Measurements from ENCODE around the gene ELL2. TPM values are rescaled to one million over a fixed set of nuclear protein-coding genes. Genes with fewer than 3 reads are reported as not detected.

ELL2 gene
- total RNA-seq, 4 donors from 2014 or later = 32.4 to 50.3 (median 45.1) TPM

GRCh38 chr5:95993776-95994175 lies 32.1 kb upstream of the ELL2 start:
- intact Hi-C loops (cut with DNase I; ENCODE audit: low total_unique reads) = no loop called here

GRCh38 chr5:95993266-95993665 lies 31.6 kb upstream of the ELL2 start:
- intact Hi-C loops (cut with DNase I; ENCODE audit: low total_unique reads) = no loop called here
- no peak for DNase-seq (ENCODE audit: low spot score in 2 of 2)
- TF ChIP-seq, protein P1, sequence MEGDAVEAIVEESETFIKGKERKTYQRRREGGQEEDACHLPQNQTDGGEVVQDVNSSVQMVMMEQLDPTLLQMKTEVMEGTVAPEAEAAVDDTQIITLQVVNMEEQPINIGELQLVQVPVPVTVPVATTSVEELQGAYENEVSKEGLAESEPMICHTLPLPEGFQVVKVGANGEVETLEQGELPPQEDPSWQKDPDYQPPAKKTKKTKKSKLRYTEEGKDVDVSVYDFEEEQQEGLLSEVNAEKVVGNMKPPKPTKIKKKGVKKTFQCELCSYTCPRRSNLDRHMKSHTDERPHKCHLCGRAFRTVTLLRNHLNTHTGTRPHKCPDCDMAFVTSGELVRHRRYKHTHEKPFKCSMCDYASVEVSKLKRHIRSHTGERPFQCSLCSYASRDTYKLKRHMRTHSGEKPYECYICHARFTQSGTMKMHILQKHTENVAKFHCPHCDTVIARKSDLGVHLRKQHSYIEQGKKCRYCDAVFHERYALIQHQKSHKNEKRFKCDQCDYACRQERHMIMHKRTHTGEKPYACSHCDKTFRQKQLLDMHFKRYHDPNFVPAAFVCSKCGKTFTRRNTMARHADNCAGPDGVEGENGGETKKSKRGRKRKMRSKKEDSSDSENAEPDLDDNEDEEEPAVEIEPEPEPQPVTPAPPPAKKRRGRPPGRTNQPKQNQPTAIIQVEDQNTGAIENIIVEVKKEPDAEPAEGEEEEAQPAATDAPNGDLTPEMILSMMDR (IDR thresholded peaks at IDR 0.05) = no peak
- no peak for TF ChIP-seq POLR2A (IDR thresholded peaks at IDR 0.05)
- H3K4me3 ChIP-seq (ENCODE audit: low read depth, poor library complexity, severe bottlenecking) = no peak overlapping the region

More at GRCh38 chr5:95993776-95994175, 32.1 kb upstream of the ELL2 start:
- no peak for DNase-seq (ENCODE audit: low spot score in 2 of 2)
- no peak overlapping the region for H3K4me3 ChIP-seq (ENCODE audit: low read depth, poor library complexity, severe bottlenecking)
- WGBS, 2 donors = 95 to 98% methylated on average over 1 of the region's 1 CpG
- no peak for TF ChIP-seq POLR2A (IDR thresholded peaks at IDR 0.05)
- TF ChIP-seq, protein P1 (IDR thresholded peaks at IDR 0.05) = no peak

- no peak for DNase-seq (ENCODE audit: low spot score in 2 of 2)
- no peak overlapping the region for H3K4me3 ChIP-seq (ENCODE audit: low read depth, poor library complexity, severe bottlenecking)
- TF ChIP-seq, protein P1 (IDR thresholded peaks at IDR 0.05) = no peak
- no peak for TF ChIP-seq POLR2A (IDR thresholded peaks at IDR 0.05)
- WGBS, 2 donors = 79 to 82% methylated on average over 1 of the region's 1 CpG
- intact Hi-C loops (cut with DNase I; ENCODE audit: low total_unique reads) = no loop called here
These were observed 27.8 kb upstream of the ELL2 start for GRCh38 chr5:95989283-95990048.

DNA sequence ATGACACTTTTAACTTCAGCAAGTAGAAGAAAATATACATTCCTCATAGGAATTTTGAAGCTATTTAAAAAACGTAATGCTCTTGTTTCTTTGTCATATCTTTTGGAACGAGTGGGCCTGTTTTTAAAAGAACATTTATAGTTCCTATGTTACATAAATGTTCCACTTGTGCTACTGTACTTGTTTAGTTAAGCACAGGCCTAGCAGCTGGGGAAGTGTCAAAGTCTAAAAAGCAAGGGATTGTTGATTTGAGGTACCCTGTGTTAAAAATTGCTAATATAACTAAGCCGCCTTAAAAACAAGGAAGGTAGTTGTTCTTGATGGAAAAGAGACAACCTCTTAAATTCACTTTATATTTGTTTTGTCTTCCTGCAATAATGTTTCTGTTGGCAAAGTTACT lies 27.2 kb upstream of the ELL2 start:
- WGBS, 2 donors = 83 to 90% methylated on average over 3 of the region's 3 CpGs
- intact Hi-C loops (cut with DNase I; ENCODE audit: low total_unique reads) = no loop called here
- no peak for DNase-seq (ENCODE audit: low spot score in 2 of 2)
- H3K4me3 ChIP-seq (ENCODE audit: low read depth, poor library complexity, severe bottlenecking) = no peak overlapping the region
- TF ChIP-seq POLR2A (IDR thresholded peaks at IDR 0.05) = no peak
- TF ChIP-seq, protein P1 (IDR thresholded peaks at IDR 0.05) = no peak

DNA sequence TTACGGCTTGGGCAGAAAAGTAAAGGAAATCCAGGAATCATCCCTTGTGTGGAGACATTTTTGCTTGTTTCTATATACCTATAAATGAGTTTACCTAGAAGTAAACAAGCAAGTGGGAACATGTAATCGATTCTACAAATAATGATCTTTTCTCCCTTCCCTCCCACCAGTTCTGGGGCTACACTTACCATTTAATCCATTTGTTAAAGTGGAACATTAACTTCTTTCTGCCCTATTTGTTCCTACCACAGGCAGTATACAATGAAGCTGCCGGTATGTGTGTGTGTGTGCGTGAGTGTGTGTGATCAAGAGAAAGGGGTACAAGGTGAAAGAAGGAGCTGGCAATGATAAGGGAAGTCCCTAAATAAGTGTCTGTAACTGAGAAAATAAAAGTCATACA lies 26.4 kb upstream of the ELL2 start:
- DNase-seq (ENCODE audit: low spot score in 2 of 2) = no peak
- intact Hi-C loops (cut with DNase I; ENCODE audit: low total_unique reads) = no loop called here
- WGBS, 2 donors = 95 to 98% methylated on average over 4 of the region's 4 CpGs
- H3K4me3 ChIP-seq (ENCODE audit: low read depth, poor library complexity, severe bottlenecking) = no peak overlapping the region
- TF ChIP-seq, protein P1 (IDR thresholded peaks at IDR 0.05) = no peak
- TF ChIP-seq POLR2A (IDR thresholded peaks at IDR 0.05) = no peak
